NB4 (cell line): Measurements from ENCODE around the gene PLIN3.

Experiments
- CTCF ChIP-seq: IDR thresholded peaks from one replicate; pipeline ENCODE4 v1.5.1; 2012; ENCODE audit warnings: low read depth, low read length
- POLR2A ChIP-seq: IDR thresholded peaks from 2 replicates; pipeline ENCODE4 v1.6.1; 2011; ENCODE audit warnings: mild to moderate bottlenecking; ENCODE audit not compliant: insufficient read length; ENCODE audit errors: extremely low read depth

GRCh38 chr19:4801085-4801619 is 66.3 kb downstream of the PLIN3 start:
- TF ChIP-seq CTCF (no peak), POLR2A (no peak)
